PFSK-1 (cell line): ENCODE results near the gene LIPG.

Experiments used
- FOXP2 ChIP-seq: optimal IDR thresholded peaks from 2 replicates; pipeline ENCODE3; 2011; ENCODE audit warnings: borderline replicate concordance, control low read depth, inconsistent platforms; ENCODE audit not compliant: insufficient read depth; ENCODE audit errors: extremely low read length, extremely low read depth
- POLR2AphosphoS5 ChIP-seq: IDR thresholded peaks from 2 replicates; pipeline ENCODE4 v1.6.1; 2012; ENCODE audit warnings: low read depth, mild to moderate bottlenecking, control low read depth, low read length, moderate library complexity
- REST ChIP-seq, 2 experiments: IDR thresholded peaks; 2 replicates each; pipeline versions ENCODE4 v1.6.1 to v1.8.0; 2011 to 2012; ENCODE audit warnings: low read depth in 2 of 2, low read length in 2 of 2, control low read depth in 1 of 2, inconsistent platforms in 1 of 2, mild to moderate bottlenecking in 1 of 2, moderate library complexity in 1 of 2; ENCODE audit not compliant: insufficient read depth in 1 of 2
- SIN3A ChIP-seq: IDR thresholded peaks from 2 replicates; pipeline ENCODE4 v1.6.1; 2012; ENCODE audit warnings: mild to moderate bottlenecking, low read length, moderate library complexity, borderline replicate concordance; ENCODE audit not compliant: insufficient read depth
- TAF1 ChIP-seq: IDR thresholded peaks from 2 replicates; pipeline ENCODE4 v1.6.1; 2012; ENCODE audit warnings: low read length, control low read depth, borderline replicate concordance; ENCODE audit not compliant: insufficient read depth

LIPG gene

DNA sequence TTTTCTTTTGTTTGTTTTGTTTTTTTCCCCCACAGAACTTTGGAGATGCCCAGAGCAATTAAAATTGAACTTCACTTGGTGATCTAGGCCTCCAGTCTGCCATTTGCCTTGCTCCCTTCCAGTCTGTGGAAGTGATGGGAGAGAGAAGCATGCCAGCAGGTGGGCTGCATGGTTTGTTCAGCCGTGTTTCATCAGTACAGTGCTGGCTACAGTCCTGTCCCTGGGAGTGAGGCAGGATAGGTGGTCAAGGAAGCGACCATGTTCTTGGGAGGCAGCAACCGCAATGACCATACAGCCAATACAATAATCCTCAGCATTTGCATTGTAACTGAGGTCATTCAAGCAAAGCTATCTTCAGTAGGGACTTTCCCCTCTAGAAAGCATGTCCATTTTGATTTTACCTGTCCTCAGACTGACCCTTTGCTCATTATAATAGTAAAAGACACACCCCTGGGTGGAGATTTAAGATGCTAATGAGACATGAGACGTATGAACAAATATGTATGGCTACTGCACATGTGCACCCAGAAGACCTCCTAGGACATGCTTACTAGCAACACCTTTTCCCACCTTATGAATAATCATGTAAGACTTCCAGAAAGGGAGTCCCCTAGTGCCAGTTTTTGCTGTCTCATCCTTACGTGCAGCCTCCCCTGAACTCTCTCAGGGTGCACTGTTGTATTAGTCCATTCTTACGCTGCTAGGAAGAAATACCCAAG lies 11.1 kb upstream of the LIPG start:
- no peak for TF ChIP-seq TAF1
- TF ChIP-seq SIN3A: no peak
- no peak for TF ChIP-seq FOXP2
- TF ChIP-seq POLR2AphosphoS5: no peak
- no peak for TF ChIP-seq REST (IDR thresholded peaks at IDR 0.05; ENCODE audit: insufficient read depth in 1 of 2, low read depth in 2 of 2, low read length in 2 of 2)

GRCh38 chr18:49553003-49553402 lies 8.9 kb upstream of the LIPG start:
- TF ChIP-seq SIN3A (no peak), REST (IDR thresholded peaks at IDR 0.05; ENCODE audit: insufficient read depth in 1 of 2, low read depth in 2 of 2, low read length in 2 of 2) (no peak), FOXP2 (no peak), POLR2AphosphoS5 (no peak), TAF1 (no peak)

GRCh38 chr18:49555641-49556040 lies 6.2 kb upstream of the LIPG start:
- TF ChIP-seq REST (IDR thresholded peaks at IDR 0.05; ENCODE audit: insufficient read depth in 1 of 2, low read depth in 2 of 2, low read length in 2 of 2) (no peak), SIN3A (no peak), TAF1 (no peak), FOXP2 (no peak), POLR2AphosphoS5 (no peak)

DNA sequence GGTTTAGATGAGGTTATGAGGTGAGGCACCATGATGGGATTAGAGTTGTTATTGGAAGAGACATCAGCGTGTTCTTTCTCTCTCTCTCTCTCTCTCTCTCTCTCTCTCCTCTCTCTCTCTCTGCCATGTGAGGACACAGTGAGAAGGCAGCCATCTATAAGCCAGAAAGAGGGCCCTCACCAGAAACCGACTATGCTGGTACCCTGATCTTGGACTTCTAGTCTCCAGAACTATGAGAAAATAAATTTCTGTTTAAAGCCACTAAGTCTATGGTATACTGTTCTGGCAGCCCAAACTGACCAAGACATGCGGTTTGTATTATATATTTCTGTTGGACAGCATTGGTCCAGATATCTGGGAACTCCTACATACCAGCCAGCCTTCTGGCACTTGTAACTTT lies 3.5 kb upstream of the LIPG start:
- TF ChIP-seq POLR2AphosphoS5: no peak
- TF ChIP-seq REST (IDR thresholded peaks at IDR 0.05; ENCODE audit: insufficient read depth in 1 of 2, low read depth in 2 of 2, low read length in 2 of 2): no peak
- no peak for TF ChIP-seq TAF1
- no peak for TF ChIP-seq FOXP2
- no peak for TF ChIP-seq SIN3A

- TF ChIP-seq REST (IDR thresholded peaks at IDR 0.05; ENCODE audit: insufficient read depth in 1 of 2, low read depth in 2 of 2, low read length in 2 of 2) (no peak), SIN3A (no peak), TAF1 (no peak), FOXP2 (no peak), POLR2AphosphoS5 (no peak)
Measured at GRCh38 chr18:49560277-49560623, 1.6 kb upstream of the LIPG start.
